DMS79 treated with DMSO at 0.1 percent for 48 hours (cell line): ENCODE results near the gene UGDH.
"Not testable (repeated sequence)": the region's sequence is repeated elsewhere in the genome, so short reads cannot be mapped to it uniquely, and the experiment has no call there.

ENCODE experiments used
- DNase-seq: peaks from one replicate; lab custom pipeline; 2025; lab: John Stamatoyannopoulos, UW

The UGDH gene

DNA sequence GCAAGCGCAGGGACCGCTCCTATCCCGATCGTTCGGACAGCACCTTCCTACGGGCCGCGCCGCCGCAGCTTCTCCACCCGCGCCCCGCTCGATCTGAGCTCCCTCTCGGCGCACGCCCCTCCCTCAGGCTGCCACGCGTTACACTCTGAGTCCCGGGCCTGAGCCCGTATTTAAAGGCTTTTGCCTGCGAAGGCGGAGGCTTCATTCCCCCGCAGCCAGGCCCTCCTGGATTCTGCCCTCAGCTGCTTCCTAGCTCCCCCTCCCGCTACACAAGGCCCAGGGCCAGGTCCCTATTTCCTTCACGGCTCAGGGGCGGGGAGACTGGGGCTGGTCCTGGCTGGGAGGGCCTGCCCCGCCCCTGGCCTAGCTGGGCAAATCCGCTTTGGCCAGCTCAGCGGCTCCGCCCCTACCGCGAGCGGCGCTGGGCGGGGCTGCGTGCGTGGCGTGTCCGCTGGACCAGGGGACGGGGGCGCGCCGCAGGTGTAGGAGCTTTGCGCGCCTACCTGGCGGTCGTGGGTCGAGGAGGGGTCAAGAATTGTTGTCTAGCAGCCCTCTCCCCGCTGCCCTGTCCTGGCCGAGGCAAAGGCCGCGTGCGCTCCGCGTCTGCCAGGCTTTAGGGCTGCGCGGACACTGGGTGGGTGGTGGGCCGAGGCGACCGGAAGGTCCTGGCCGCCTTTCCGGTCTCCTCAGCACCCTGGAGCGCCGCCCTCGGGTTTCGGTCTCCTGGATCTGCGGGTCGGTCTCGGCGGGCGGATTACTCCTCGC, at the start of gene UGDH:
Gene UGDH (minus strand): TSS at position 144 of the 765 bp plus-strand sequence. CDS start 5,927 bp downstream, outside the sequence.
- DNase-seq: peak; percentile 80

DNA sequence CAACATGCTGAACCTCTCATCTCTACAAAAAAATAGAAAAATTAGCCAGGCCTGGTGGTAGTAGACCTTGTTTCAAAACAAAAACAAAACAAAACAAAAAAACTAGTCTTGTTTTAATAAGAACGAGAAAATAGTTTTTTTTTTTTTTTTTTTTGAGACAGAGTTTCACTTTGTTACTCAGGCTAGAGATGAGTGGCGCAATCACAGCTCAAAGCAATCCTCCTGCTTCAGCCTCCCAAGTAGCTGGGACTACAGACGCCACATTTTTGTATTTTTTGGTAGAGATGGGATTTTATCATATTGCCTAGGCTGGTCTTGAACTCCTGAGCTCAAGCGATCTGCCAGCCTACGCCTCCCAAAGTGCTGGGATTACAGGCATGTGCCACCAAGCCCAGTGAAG, 47.7 kb upstream of the UGDH start:
- no peak for DNase-seq

DNA sequence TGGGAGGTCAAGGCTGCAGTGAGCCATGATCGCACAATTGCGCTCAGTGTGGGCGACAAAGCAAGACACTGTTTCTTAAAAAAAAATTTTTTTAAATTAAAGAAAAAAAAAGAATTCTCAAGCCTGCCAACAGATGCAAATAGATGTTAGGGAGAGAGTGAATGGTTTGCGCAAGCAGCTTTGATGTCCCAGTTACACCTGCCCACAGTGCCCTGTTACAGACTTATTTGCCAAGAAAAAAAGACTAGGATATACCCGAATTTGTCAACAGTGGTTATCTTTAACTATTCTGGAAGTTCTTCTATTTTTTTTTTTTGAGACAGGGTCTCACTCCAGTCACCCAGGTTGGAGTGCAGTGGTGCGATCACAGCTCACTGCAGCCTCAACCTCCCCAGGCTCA, 44.3 kb upstream of the UGDH start:
- no peak for DNase-seq

DNA sequence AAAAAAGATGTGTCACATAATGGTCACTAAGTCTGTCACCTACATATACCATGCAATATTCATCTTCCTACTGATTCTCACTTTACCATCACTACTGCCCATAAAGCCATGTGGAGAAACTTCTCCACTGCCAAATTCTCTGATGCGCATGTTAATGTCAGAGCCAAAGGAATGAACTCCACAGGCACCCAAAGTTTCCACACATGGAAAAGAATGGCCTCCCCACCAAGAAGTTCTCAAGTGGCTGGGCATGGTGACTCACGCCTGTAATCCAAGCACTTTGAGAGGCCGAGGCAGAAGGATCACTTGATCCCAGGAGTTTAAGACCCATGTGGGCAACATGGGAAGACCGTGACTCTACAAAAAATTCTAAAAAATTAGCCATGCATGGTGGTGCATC, 43.8 kb upstream of the UGDH start:
- DNase-seq: no peak

DNA sequence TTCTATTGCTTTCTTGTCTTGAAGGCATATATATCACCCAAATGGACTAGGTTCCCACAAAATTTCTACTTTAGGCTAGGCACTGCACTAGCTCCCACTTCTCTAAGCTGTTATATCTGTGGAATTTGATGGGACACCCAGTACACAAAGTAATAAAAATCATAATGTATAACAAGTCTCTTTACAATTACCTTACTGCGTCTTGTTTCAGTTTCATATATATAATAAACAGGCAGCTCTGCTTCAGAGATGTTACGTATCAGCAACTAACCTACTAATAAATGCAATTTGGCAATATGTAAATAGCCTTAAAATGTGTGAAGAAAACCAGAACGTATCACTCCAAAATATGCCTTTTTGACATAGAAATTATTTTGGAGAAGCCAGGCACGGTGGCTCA, 42.0 kb upstream of the UGDH start:
- DNase-seq: no peak

DNA sequence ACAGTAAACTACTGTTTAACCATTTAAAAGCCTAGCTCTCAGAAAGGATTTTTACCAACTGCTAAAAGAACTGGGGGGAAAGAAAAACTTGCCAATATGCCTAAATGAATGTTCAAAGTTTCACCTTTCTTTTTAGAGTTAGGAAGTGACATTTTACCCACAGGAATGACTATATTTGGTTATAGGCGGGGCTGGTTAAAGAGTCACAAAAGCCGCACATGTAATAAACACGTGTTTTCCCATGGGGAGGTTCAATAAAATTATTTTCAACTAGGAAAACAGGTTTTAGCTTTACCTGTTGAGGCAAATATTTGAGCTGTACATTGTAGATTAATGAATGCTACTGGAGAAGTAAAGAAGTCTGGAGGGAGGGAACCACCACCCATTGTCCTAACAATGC, 41.6 kb upstream of the UGDH start:
- no peak for DNase-seq

DNA sequence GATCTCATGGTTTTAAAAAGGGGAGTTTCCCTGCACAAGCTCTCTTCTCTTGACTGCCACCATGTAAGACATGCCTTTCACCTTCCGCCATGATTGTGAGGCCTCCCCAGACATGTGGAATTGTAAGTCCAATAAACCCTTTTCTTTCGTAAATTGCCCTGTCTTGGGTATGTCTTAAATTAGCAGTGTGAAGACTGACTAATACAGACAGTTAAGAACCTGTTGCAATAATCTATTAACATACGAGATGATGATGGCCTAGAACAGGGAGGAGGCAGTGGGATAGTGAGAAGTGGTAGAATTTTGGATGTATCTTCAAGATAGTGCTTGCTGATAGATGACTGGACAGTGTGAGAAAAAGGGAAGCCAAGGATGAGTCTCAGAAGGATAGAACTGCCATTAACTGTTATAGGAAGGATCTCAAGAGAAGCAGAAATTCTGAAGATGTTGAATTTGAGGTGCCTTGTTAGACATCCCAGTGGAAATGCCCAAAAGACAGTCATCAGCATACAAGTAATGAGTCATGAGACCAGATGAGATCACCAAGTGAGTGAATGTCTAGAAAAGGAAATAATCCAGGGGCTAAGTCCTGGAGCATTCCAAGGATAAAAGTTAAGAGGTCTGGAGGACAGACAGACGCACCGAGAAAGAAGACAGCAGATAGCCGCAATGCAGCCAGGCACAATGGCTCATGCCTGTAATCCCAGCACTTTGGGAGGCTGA, 38.8 kb upstream of the UGDH start:
- no peak for DNase-seq

DNA sequence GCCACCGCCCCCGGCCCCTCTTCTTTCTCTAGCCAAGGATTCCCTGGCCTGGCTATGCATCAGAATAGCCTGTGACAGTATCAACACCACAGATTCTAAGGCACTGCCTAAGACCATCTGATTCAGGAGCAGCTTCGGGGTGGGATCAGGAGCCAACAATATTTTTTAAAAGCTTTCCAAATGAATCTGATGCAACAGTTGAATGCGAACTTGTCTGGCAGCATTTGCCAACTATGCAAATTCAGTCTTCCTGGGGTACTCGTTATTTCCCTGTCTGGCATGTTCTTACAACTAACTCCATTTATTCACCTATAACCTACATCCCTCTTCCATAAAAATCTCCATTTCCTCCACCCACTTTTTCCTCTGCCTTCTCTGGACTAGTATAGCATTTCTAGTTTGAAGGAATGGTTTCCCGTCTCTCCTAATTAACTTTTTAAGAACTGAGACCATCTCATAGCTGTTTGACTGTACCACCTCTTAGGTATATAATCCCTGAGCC, 36.2 kb upstream of the UGDH start:
- DNase-seq: no peak

DNA sequence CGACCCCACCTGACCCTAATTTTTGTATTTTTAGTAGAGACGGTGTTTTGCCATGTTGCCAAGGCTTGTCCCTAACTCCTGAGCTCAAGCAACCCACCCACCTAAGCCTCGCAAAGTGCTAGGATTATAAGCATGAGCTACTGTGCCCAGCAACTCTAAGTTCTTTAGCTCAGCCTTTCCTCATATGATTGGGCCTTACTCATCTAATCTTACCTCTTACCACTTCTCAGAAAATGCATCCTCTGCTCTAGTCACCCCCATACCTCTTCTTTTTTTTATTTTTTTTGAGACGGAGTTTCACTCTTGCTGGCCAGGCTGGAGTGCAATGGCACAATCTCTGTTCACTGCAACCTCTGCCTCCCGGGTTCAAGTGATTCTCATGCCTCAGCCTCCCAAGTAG, 35.6 kb upstream of the UGDH start:
- DNase-seq: no peak

DNA sequence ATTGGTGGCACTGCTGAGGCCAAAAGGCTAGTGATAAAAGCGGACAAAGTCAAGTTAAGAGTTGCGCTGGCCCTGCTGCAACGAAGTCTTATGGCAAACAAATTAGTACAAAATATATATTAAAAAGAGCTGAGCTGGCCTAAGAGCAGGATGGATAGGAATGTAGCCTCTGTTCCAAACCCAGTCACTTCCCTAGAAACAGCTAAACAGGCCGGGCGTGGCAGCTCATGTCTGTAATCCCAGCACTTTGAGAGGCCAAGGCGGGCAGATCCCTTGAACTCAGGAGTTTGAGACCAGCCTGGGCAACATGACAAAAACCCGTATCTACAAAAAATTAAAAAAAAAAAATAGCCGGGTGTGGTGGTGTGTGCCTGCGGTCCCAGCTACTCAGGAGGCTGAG, 32.4 kb upstream of the UGDH start:
- no peak for DNase-seq

DNA sequence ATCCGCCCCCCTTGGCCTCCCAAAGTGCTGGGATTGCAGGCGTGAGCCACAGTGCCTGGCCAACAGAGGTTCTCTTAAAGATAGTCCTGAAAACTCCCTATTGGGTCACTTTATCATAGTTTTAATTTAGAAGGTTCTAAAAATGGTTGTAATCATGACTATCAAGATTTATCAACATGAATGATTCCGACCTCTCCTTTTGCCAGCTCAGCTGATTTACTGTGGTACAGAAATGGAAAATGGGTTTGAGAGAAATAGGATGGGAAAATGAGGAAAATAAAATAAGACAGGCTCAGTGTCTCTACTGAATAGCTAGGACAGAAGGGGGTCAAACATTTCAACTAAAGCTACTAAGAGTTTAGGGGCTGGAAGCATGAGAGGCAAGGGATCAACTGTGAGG, 28.2 kb upstream of the UGDH start:
- no peak for DNase-seq

DNA sequence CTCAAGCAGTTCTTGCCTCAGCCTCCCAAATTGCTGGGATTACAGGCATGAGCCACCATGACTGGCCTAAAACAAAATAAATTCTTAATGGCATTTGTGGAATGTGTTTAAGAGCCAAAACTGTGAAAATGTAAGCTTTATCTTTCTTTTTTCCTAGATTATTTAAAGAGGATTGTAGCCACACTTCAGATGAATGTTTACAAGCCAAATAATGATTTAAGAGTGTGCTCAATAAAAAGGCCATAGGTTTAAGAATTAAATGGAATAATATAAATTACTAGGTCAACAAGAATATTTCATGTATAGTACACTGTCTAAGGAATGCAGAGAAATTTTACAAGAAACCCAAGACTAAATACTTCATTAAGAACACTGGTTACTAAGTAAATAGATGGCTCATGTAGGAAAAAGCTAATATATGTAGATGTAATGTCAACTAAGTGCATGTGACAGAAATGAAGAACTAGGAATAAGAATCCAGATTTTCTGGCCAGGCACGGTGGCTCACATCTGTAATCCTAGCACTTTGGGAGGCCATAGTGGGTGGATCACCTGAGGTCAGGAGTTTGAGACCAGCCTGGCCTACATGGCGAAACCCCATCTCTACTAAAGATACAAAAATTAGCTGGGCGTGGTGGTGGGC, 21.3 kb upstream of the UGDH start:
- DNase-seq: no peak

DNA sequence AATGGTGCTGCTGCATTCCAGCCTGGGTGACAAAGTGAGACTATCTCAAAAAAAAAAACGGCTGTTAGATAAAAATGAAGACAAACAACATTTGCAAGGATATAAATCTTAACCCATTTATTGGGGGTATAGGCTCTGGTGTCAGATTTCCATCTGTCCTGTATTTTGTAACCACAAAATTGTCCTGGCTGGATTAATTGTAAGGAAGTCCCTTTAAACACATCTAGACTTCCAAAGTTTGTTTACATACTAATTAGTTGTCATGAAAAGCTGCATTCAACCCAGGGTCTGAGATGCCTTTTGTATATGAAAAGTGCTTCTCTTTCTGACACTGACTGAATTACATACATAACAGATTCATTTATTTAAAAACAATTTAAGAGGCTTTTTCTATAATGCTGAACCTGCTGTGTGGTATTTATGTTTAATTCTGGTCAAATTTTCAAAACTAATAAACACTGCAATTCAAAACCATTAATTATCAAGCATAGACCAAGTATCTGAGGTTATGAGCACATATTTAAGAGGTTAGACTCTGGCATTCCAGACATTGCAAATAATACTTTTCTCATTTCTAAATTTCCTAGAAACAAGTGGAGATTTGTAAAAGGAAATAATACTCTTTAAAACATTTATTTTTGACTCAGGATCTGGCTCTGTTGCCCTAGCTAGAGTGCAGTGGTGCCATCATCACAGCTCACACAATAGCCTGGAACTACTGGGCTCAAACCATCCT, 17.5 kb upstream of the UGDH start:
- DNase-seq: no peak

DNA sequence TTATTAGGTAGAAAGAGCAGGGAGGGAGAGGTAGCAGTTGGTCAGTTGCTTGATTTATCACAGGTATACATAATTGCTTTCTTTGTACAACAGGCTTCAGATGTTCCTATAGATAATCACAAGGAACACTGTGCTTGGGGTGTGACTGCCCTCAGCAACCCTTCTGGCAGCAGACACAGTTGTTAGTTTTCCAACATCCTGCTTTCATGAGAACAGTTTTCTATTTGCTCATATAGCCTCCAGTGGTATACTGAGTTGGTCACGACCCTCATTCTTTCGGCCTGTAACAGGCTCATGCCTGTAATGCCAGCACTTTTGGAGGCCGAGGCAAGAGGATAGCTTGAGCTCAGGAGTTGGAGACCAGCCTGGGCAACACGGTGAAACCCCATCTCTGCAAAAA, 16.8 kb upstream of the UGDH start:
- DNase-seq: not testable (repeated sequence)

DNA sequence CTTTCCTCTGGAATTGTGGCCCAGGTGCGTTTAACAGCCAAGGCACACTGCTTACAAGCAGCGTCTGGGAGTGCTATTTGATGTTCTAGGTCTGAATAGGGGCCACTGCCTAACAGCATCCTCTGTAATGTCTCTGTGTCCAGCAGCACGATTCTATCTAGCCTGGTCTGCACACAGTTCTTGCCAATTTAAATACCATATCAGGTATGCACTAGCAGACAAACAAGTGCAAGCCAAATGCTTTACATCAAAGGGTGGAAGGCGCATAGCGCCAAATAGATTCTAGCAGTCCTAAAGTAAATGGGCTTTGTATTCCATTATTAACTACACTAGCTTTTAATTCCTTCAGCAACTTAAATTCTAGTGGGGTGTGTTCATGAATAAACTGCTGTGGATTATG, 15.8 kb upstream of the UGDH start:
- no peak for DNase-seq

DNA sequence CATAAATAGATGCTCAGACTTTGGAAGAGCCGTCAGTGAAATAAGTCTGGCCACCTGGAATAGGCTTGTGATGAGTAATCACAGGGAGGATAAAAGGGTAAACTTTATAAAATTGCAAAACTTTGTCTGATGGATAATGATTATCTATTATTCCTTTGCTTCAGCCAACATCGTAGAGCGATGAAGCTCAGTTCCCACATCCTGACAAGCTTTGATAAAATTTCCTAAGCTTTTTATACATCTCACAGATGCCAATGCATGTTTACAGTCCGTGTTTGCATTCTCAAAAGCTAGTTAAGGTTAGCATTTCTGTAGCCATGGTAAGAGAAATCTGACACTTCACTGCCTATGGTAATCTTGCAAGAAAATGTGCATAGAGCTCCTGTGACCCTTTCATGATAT, 15.4 kb upstream of the UGDH start:
- no peak for DNase-seq

DNA sequence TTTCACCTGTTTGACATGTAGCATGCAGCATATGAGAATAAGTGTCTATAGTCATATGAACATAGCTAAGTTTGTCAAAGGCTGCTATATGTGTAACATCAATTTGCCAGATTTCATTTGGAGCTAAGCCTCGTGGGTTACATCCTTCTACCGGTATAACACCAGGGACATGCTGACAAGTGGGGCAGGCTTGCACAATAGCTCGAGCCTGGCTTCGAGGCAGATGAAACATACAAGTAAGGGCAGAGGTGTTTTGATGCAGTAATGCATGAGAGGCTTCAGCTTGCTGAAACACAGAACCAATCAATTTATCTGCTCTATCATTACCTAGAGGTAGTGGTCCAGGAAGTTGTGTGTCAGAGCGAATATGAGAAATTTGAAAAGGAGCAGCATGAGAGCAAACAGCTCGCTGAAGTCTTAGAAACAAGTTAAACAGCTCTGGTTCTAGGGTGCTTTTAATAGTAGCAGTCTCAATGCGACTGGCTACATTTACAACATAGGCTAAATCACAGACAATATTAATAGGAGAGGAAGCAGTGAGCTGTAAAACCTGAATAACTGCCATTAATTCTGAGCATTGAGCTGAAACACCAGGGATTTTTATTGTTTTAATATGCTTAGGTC, 14.9 kb upstream of the UGDH start:
- DNase-seq: no peak

DNA sequence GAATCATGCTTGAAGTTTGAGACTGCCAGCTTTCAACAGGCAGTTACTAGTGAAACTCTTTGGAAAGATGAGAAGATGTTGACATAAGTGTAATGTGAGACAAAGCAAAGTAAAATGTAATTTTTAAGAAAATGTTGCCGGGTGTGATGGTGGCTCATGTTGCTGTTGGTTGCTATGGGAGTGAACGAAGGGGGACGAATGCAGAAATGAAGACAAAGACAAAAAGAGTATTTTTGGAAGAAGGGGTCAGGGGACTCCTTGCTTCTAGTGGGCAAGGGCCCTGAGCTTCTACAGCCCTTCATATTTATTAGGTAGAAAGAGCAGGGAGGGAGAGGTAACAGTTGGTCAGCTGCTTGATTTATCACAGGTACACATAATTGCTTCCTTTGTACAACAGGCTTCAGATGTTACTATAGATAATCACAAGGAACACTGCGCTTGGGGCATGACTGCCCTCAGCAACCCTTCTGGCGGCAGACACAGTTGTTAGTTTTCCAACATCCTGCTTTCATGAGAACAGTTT, 11.9 kb upstream of the UGDH start:
- DNase-seq: no peak

DNA sequence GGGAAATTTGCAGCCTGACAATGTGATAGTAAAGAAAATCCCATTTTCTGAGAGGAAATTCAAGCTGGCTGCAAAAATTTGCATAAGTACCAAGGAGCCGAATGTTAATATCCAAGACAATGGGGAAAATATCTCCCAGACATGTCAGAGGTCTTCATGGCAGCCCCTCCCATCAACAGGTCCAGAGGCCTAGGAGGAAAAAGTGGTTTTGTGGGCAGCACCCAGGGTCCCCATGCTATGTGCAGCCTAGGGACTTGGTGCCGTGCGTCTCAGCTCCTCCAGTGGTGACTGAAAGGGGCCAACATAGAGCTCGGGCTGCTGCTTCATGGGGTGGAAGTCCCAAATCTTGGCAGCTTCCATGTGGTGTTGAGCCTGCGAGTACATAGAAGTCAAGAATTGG, 6.3 kb upstream of the UGDH start:
- DNase-seq: no peak

DNA sequence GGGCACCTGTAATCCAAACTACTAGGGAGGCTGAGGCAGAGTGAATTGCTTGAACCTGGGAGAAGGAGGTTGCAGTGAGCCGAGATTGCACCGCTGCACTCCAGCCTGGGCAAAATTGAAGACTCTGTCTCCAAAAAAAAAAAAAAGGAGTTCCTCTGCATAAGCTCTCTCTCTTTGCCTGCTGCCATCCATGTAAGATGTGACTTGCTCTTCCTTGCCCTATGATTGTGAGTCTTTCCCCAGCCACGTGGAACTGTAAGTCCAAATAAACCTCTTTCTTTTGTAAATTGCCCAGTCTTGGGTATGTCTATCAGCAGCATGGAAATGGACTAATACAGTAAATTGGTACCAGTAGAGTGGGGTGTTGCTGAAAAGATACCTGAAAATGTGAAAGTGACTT, 5.0 kb upstream of the UGDH start:
- DNase-seq: not testable (repeated sequence)

DNA sequence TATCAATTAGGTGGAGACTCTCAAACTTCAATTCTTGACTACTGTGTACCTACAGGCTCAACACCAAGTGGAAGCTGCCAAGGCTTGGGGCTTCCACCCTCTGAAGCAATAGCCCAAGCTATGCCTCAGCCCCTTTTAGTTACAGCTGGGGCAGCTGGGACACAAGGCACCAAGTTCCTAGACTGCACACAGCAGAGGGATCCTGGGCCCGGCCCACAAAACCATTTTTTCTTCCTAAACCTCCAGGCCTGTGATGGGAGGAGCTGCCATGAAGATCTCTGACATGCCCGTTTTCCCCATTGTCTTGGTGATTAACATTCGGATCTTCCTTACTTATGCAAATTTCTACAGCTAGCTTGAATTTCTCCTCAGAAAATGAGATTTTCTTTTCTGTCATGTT, 3.4 kb upstream of the UGDH start:
- no peak for DNase-seq

DNA sequence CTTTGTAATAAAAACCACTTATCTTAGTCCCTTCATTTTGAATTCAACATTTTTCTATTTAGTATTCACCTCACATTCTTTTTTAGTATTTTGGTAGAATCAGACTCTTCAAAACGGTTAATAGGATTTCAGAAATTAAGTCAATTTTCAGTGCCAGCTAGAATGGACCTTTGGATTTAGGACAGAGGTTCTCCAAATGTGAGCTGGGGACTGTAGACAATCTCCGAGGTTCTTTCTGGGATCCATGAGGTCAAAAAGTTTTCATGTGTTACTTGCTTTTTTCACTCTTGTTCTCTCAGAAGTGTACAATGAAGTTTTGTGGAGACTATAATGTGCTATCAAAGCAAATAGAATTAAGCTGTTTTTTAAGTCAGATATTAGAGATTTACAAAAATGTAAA, 2.3 kb upstream of the UGDH start:
- no peak for DNase-seq
